Stimulated activated CD4-positive, alpha-beta T cell treated with anti-CD3 and anti-CD28 coated beads, Interleukin-12 subunit alpha, Interleukin-12 subunit beta, amount 100 ng/mL, for 48 hours (primary cell): ENCODE results near the gene ATL1.
"Not testable (repeated sequence)": the region's sequence is repeated elsewhere in the genome, so short reads cannot be mapped to it uniquely, and the experiment has no call there.

Experiments used
- DNase-seq, 3 donors: peaks; one replicate each; pipeline ENCODE4 v3.0.0-alpha.2; 2020; ENCODE audit warnings: low read depth in 2 of 3, low spot score in 1 of 3

The ATL1 gene

DNA sequence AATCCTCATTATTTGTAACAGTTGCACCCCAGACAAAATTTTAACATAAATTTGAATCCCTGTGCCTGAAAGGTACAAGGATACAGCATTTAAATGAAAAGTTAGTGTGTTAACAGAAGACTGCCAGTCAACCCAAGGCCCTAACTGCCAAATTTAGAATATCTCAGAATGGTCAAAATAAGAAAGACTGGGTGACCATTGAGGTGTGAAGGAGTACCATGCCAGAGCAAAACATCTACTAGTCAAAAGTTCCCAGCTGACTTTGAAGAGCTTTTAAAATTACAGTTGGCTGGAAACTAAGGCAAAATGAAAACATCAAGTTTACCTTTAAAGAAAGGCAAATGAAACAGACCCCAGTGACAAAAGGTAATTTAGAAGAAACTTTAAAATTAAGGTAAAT, 89.7 kb downstream of the ATL1 start:
- no peak for DNase-seq

DNA sequence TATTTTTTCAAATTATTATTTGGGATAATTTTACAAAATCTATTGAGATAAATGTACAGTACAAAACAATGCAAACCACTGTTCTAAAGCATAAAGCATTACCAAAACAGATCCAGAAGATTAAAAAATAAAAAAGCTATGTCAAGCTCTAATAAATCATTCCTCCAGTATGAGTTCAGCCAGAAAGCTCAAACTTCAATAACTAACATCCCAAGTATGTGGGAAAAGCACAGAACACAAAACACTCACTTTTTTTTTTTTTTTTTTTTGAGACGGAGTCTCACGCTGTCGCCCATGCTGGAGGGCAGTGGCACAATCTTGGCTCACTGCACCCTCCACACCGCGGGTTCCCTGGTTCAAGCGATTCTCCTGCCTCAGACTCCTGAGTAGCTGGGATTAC, 96.8 kb downstream of the ATL1 start:
- DNase-seq = no peak

DNA sequence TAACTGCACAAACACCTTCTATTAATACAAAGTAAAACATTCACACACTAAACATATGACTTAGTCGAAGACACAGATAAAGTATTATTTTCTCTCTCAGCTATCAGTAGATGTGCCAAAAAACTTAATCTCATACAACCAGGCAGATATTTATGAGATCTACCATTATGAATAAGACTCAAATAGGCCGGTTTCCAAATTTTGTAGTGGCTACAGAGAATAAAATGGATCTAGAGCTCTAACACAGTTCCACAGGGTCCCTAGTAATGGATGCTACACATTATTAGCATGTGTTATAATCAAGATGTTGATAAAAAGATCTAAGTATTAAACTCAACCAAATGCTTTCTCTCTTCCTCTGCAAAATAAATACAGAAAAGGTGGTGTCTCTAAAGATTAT, 97.8 kb downstream of the ATL1 start:
- DNase-seq = no peak

DNA sequence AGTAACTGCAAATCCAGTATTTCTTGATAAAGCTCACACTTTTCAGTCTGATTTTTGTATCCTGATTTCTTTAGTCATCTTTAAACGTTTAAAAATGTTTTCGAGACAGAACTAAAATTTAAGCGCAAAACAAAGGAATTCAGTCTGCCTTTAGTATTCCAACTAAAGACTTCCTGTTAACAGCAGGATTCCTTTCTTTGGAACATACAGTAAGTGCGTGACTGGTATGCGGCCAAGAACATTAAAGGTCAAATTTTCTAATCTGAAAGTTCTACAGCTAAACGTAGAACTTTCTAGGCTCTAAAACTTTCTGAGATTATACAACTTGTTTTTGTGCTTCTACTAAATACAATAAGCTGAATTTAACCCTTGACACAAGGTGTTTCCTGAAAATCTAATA, 98.3 kb downstream of the ATL1 start:
- no peak for DNase-seq

DNA sequence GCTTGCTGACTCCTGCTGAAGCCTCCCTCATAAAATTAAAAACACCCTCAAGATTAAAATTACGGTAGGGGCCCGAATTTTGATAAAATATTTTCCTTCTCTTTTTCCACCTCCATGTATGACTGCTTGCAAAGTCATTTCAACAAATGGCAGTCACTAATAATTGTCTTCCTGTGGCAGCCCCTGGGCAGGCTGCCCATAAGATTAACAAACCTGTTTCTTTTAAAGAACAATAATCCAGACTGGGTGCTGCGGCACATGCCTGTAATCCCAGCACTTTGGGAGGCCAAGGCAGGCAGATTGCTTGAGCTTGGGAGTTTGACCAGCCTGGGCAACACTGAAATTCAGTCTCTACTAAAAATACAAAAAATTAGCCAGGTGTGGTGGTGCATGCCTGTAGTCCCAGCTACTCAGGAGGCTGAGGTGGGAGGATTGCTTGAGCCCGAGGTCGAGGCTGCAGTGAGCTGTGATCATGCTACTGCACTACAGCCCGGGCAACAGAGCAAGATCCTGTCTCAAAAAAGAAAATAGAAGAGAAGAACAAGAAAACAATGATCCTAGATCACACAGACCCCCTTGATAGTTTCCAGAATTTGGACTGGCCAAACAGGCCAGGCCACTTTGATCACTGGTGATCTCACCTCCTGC, 99.5 kb downstream of the ATL1 start:
- DNase-seq = no peak

DNA sequence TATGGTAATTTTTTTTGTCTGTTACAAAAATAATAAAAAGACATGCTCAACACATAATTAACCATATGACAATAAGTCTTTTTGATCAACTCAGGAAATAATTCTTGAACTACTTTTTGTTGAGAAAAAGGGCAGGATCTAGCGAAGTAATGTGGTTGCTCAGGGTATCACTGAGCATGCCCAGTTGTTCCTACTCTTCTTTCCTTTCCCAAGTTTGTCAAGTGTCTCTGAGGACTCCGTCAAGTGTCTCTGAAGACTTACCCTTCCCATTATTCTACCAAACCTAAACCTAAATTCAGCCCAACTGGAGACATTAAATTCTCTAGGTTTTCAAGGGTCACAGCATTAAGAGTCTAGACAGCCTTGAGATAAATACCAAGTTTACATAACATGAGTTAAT, 104.6 kb downstream of the ATL1 start:
- not testable (repeated sequence) for DNase-seq

DNA sequence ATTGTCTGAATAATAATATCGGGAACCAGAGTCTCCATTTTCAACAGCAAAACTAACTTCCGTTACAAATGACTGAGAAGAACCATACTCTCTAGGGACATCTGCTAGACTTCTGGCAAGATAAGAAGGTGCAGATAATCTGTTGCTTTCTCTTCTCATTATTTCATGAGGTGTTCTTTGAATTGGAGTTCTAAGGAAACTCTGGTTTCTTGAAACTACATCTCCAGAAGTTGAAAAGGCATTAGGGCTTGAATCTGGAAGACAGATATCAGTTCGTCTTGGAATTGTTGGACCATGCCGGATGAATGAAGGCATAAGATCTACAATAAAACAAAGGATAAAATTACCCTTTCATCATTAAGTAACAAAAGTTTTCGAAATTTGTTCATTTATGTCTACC, 105.4 kb downstream of the ATL1 start:
- DNase-seq = not testable (repeated sequence)

DNA sequence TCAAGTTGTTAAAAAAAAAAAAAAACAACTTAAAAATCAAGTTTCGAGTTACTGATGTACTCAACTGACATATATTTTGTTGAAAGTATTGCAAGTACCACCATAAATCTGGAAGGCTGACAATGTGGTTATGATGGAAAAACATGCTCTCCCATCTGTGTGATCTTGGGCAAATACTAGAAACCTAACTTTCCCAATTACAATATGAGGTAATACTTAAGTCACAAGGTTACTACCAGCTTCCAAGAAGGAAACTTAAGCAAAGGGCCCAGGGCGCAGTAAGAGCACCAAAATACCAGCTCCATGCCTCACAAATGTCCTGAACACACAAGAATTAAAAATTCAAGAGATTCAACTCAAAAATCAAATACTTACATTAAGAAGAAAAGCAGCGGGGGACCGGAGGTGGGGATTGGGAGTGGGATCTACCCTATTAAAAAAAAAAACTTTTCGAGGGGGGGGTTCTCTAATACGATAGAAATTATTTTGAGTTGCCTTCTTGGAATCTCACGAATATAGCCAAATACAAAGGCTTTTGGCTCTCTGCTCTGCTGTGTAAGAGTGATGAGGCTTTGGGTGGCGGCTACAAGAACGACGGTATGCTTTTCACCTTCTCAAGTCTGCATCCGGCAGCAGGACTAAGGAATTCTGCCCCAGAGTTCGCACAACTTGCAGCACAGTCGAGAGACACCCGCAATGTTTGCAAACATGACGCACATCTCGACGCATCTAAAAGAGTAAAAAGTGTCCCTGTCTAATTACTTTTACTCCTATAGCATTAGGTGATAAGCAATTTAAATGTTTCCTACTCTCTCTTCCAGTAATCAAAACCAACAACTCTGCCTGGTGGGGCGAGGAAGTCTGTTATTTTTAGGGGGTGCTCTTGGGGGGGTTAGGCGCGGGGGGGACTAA, 107.1 kb downstream of the ATL1 start:
- peak in 1 of 3 donors; percentile 9 for DNase-seq

DNA sequence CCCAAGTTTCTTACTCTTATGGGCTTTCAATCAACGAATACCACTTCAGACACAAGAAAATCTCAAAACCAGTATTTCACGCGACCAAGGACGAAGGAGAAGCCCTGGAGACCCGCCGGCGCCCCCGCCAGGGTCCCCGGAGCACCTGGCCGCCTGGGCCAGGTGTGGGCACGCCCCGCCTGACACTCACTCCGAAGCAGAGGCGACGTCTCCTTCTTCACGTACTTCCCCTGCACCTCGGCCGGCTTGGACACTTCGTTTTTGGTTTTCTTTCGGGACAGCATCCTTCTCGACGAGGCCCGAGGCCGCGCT, 107.7 kb downstream of the ATL1 start:
- peak in 1 of 3 donors; percentile 19 for DNase-seq

DNA sequence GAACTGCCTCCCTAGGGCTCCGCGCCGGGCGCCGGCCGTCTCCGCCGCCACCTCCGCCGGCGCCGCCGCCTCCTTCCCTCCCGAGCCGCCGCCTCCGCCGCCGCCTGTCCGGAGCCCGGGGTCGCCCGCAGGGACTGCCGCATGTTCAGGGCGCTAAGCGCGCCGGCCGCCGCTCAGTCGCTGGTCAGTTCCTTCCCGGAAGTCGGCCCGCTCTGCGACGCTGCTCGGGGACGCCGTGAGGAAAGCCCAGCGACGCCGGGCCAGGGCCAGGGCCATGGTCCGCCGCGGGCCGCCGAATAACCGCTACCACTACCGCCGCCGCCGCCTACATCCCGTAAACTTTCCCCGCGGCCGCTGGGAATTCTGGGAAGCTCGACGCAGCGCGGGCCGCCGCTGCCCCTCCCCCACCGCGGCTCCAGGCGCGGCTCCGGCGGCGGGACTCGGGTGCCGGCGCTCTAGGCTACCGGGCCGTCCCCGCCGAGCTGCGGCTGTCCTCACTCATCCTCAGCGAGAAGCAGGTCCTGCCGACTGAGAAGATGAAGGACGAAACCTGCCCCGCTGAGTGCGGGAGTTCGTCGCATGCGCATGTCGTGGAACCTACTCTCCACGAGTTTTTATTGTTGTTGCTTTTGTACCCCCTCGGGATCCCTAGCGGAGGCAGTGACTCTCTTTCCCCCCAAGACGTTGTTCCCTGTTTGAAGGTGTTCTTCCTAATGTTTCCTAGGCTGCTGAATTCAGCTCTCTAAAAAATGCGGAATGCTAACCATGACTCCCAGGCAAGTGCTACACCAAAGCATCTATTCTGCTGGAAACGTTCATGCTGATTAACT, 108.3 kb downstream of the ATL1 start, which contains the start of gene SAV1:
Gene SAV1 (minus strand): TSS at position 311 of the 830 bp plus-strand sequence. CDS start 339 bp downstream, outside the sequence.
- peak; percentile 27 to 52 (median 44) for DNase-seq

DNA sequence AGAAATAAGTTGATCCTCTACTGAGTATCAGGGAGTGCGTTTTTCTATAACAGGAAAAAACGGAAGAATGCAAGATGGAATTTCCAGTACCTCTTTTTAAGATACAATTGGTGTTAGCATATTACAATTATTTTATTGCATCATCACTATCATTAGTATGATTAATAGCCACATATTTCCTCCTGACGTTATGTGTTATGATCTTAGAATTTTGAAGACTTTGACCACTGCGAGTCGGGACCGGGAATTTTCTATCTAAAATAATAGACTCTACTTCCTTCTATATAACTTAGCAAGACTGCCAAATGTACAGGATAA, 108.8 kb downstream of the ATL1 start:
- DNase-seq = no peak

DNA sequence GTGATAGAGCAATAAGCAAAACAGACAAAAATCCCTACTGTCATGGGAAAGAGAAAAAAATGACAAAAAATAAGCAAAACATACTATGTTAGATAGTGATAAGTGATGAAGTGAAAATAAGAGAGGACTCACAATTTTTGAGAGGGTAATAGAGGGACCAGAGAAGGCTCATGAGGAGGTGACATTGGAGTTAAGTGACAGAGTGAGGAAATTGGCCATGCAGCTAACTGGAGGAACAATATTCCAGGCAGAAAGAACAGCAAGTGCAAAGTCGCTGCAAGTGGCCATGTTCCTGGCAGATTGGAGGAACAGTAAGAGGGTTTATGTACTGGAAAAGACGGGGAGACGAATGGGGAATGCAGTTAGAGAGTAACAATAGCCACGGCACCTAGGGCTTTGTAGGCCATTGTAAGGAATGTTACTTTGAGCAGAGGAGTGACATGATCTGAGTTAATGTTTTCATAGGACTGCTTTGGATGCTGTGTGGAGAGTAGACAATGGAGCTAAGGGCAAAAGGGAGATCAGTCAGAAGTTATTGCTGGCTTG, 109.6 kb downstream of the ATL1 start:
- DNase-seq = no peak

DNA sequence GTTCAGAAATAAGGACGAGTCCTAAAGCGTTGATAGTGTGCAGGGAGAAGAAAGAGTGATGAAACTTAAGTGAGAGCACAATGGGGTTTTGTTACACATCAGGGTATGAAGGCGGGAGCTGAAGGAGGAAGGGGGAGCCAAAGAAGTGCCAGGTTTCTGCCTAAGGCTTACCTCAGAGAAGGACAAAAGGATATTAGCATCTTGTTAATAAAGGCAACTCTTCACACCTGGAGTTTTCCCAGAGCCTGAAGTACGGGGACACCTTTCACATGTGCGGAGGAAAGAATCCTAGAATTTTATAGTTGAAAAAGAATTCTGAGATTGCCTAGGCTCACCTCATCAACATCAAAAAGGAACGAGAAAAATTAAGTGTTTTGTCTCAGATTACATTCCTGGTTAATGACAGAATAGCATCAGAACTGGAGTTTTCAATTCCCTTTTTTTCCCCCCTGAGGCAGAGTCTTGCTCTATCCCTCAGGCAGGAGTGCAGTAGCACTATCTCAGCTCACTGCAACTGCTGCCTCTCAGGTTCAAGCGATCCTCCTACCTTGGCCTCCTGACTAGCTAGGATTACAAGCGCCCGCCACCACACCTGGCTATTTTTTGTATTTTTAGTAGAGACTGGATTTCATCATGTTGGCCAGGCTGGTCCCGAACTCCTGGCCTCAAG, 110.4 kb downstream of the ATL1 start:
- DNase-seq = no peak

DNA sequence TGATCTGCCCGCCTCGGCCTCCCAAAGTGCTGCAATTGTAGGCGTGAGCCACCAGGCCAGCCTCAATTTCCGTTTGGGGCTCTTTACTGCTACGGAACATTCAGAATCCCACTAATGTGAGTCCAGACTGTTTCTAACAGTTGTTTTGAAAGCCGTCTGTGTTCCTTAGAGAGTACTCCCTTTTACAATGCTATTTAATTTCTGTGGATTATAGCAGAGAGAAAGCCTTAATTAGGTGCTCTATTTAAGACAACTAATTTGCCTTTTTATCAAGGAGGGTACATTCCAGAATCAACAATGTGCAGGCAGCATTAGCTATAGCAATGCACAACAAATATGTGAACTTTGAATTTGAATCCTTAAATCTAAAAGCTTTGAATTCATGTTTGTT, 110.9 kb downstream of the ATL1 start:
- no peak for DNase-seq

DNA sequence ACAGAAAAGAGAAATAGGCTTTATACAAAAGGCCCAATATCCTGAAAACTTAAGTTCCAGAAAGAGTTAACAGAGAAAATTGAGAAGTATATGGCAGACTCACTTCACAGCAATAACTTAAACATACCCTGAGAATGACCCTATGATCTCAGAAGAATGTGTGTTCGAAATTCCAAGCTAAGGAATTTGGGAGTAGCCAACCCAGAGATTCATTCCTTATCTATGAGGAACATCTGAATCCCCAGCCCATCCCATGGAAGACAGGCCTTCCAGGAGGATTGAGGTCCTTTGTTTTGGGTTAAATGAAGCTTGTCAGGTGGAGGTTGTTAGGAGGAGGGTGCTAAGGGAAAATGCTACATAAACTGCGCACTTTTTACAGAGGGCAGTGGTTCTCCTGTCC, 115.7 kb downstream of the ATL1 start:
- DNase-seq = no peak

DNA sequence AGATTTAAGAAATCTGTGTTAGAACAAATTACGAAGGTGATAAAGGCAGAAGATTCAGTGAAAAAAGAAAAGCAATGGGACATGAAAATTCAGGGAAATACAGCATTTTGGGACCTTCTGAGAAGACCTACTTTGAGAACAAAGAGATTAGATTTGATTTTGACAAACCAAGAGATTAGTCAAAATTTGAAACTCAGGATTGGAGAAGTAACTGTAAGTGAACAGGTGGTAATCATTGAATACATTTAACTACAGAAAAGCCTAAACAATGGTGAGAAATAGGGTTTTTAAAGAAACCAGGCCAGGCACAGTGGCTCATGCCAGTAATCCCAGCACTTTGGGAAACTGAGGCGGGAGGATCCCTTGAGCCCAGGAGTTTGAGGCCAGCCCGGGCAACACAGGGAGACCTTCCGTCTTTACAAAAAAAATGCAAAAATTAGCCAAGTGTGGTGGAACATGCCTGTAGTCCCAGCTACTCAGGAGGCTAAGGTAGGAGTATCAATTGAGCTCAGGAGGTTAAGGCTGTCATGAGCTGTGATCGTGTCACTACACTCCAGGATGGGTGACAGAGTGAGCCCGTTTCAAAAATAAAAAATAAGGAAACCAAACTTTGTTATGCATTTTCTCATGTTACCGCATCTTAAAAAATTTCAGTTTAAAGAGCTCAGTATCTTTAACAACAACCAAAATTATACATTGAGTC, 117.0 kb downstream of the ATL1 start:
- no peak for DNase-seq

DNA sequence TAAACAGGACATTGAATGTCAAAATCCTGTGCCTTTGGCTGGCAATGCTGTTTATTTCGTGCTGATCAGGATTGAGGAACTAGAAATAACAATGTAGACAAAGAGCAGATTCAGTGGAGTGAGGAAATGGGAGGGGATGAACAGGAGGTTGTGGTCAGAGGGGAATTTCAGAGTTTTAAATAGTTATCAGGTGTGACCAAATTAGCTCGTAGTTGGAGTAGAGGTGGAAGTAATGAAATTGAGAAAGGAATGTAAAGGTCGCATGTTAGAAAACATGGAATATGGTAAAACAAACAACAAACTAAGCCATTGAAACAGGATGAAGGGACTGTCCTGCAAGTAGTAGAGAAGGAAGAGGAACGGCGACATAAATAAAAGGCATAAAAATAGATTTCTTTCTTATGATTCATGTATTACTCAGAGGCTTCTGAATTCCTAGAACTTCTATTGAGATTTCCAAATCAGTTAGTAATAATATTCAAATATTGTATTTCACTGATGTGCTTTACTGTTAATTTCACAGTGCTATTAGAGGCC, 117.7 kb downstream of the ATL1 start:
- DNase-seq = no peak

DNA sequence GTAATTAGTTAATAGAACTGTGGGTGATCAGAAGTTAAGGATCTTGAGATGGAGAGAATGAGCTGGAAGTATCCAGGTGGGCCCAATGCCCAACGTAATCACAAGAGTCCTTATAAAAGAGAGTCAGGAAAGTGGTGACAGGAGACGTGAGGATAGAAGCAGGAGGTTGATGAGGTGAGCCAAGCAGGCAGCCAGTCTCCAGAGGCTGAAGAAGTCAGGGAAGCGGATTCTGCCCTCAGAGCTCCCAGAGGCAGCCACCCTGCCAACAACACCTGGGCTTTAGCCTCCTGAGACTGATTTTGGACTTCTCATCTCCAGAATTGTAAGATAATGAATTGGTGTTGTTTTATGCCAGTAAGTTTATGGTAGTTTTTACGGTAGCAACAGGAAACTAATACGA, 118.2 kb downstream of the ATL1 start:
- no peak for DNase-seq

DNA sequence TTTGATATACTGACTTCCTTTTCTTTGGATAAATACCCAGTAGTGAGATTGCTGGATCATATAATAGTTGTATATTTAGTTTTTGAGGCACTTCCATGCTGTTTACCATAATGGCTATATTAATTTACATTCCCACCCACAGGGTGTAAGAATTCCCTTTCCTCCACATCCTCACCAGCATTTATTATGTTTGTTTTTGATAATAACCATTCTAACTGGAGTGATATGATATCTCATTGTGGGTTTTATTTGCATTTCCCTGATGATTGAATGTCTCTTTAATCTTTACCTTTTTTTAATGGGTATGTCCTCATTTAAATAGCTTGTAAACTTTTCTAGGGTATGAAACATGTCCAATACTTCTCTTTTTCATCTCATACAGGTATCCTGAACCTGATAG, 119.7 kb downstream of the ATL1 start:
- no peak for DNase-seq
